Activated CD4-positive, alpha-beta T cell treated with anti-CD3 and anti-CD28 coated beads for 4 hours (primary cell): ENCODE results near the gene TMEM196.

Experiments
- DNase-seq, 2 donors: peaks; one replicate each; pipeline ENCODE4 v3.0.0-alpha.2; 2020

The TMEM196 gene

GRCh38 chr7:19772841-19773760 is at the start of gene TMEM196:
TMEM196 (minus strand) TSS chr7:19773617; CDS start chr7:19772696, 921 bp downstream.
- DNase-seq = no peak

DNA sequence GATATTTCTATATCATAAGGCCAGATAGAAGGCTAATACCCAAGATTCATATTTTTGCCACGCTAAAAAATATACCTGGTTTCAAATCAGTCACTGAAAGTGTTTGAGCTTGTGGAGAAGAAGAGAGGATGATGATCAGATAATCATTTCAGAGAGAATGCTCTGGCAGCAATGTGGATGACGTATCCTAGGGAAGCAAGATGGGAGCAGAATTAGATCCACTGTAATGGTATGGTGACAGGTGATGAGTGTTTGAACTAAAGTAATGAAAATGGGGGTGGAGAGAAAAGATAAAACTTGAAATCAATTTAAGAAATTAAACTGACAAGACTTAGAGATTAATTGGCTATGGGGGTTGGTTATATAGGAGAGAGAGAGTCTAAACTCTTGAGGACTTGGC is 42.7 kb upstream of the TMEM196 start:
- DNase-seq = no peak

DNA sequence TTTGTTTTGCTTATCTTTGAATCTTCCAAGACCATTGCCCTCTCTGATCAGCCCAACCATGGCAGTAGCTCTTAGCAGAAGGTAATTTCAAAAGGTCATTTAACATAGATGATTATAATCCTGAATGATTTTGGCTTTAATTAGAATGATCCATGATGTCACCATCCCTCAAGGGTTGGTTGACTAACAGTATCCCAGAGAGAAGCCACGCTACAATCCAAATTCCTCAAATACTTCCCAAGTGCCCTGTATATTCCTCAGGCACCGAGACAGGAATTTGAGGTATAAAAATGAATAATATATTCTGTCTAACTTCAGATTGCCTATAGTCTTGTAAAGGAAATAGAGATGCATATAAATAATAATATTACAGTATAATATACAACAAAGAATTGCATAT is 42.1 kb upstream of the TMEM196 start:
- no peak for DNase-seq

DNA sequence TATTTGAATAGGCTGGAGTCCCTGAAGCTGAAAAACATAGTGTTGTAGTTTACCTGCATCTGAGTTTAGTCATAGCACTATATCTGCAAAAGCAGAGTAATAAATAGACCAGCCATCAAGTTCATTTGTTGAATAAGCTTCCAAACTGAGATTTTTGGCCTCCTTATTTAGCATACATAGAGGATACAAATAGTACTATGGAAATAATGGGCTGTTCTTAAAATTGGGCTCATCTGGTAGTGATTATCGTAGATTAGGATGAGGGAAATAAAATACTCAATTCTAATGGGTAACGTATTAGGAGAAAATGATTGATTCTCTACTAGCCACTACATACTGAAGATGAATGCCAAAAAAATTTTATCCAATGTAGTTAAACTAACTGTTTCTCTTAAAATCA is 41.4 kb upstream of the TMEM196 start:
- no peak for DNase-seq

GRCh38 chr7:19811386-19811785 is 38.0 kb upstream of the TMEM196 start:
- DNase-seq = no peak

GRCh38 chr7:19798986-19799385 is 25.6 kb upstream of the TMEM196 start:
- DNase-seq = no peak

DNA sequence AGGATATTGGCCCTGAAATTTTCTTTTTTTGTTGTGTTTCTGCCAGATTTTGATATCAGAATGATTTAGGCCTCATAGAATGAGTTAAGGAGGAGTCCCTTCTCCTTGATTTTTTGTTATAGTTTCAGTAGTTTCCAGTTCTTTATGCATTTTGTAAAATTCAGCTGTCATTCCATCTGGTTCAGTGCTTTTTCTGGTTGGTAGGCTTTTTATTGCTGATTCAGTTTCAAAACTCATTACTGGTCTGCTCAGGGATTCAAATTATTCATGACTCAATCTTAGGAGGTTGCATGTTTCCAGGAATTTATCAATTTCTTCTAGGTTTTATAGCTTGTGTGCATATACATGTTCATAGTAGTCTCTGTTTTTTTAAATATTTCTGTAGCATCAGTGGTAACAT is 10.1 kb upstream of the TMEM196 start:
- DNase-seq = no peak

GRCh38 chr7:19776981-19777380 is 3.6 kb upstream of the TMEM196 start:
- no peak for DNase-seq

DNA sequence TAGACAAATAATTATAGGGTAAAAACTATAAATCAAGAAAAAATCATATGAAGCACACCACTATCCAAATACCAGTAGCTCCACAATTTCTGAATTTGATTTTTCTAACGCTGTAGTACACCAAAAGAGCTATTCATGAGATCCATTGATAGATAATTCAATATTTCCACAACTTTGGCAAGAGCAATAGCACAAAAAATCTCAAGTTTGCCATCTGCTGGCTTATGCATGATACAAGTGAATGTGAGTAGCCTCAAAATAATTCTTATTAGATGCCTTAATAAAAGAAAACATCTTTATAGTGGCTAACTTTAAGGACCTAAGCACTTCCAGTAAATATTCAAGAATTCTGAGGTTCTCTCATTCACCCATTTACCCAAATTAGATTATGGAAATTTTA is 2.2 kb upstream of the TMEM196 start:
- no peak for DNase-seq

- DNase-seq = no peak
These were observed 1.1 kb downstream of the TMEM196 start for GRCh38 chr7:19772306-19772705.

- no peak for DNase-seq
These were observed 10.8 kb downstream of the TMEM196 start for GRCh38 chr7:19762631-19763030.

DNA sequence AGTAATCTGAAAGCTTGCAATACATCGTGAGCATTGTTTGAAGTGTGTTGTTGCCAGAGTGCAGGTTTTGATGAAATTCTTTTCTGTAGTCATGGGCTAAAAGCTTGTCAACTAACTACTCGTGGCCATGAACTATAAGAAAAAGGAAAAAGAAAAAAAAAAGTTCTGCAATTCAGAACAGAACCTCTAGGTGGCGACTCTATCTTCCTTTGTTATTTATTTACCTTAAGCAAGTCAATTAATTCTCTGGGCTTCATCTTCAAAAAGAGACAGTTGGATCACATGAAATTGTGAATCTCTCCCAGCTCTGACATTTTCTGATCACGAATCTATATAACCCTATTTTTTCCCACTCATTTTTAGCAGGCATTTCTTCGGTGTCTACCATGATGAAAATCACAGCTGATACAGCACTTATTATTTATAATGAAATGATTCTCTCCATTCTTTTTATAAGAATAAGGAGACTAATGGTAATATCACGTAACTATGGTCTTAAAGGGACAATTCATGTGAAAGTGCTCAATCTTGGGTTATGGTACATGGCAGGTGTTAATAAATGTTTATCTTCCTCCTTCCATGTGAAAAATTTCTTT is 18.8 kb downstream of the TMEM196 start:
- DNase-seq = no peak

GRCh38 chr7:19752020-19752419 is 21.4 kb downstream of the TMEM196 start:
- no peak for DNase-seq

DNA sequence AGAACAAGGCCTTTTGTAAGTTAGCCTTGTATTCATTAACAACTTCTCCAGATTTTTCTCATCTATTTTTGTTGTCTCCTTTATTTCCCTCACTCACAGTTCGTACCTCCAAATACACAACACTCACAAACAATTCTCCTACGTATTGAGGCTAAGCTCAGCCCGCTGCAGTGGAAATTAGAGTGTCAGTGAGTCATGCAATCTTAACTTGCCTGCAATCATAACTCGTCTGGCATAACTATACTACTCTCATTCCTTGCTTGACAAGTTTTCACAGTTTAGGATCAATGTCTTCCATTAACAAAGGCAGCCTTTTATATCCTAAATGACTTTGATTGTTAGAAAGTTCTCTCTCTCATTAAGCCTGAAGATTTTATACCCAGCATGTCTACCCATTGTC is 23.8 kb downstream of the TMEM196 start:
- no peak for DNase-seq

DNA sequence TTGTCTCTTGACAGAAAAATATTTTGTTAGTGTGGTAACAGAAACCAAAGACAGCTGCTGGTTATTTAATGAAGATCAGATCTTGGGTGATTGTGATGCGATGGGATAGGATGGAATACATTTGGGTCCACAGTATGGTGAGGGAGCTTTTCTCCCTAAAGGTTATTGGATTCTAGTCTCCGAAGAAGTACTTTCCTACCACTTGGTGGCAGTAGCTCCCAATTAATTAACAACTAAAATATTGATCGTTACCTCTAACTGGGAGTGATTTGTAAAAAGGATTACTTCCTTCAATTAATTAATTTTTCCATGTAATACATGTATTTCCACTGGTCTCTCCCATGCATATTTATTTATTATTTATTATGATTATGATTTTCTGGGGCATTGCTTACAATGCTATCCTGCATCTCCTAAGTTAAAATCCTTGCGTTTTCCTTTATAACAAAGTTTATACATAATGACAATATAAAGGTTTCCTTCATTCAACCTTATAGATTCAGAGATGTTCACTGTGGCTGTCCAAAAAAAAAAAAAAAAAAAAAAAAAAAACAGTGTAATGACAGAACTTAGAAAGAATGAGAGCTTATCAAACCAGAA is 25.6 kb downstream of the TMEM196 start:
- no peak for DNase-seq

DNA sequence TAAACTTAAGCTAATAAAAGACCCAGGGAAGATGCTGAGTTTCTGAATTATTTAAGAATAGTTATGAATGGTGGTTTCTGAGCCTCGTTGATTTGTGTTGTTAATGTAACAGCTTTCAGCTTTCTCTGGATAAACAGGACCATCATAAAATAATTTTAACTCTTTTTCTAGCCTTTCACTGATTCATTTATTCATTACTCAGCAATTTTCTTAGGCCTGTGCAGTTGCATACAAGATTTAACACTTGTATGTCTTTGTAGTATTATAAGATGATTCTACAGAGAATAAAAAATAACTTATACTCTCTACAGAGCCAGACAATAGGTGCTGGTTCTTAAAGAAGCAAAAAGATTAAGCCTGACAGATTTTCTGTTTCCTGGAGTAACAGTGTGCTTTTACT is 29.3 kb downstream of the TMEM196 start:
- DNase-seq = no peak

DNA sequence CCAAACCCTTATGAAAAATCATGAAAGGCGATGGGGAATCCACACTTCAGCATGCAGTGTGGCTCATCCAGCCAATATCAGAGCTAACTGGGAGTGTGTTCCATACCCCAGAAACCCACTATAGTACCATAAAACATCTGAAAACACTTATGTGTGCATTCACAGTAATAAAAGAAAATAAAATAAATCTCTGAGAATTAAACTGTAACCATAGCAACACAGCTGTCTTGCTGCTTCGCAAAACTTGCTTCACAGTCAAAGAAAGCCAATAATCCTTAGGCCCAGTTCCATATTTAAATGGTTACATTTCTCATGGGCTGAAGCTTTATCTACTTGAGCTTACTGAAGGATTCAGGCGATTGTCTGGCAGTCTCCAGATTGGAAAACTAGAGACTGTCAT is 44.7 kb downstream of the TMEM196 start:
- DNase-seq = no peak

- DNase-seq = no peak
These were observed 47.6 kb downstream of the TMEM196 start for GRCh38 chr7:19725770-19726169.

GRCh38 chr7:19715499-19715898 is 57.9 kb downstream of the TMEM196 start:
- no peak for DNase-seq

GRCh38 chr7:19713676-19714075 is 59.7 kb downstream of the TMEM196 start:
- DNase-seq = peak; percentile 15 to 57

- no peak for DNase-seq
These were observed 64.2 kb downstream of the TMEM196 start for GRCh38 chr7:19709249-19709578.

GRCh38 chr7:19708397-19709248 is 64.8 kb downstream of the TMEM196 start, which contains the start of gene POLR1F:
POLR1F (minus strand) TSS chr7:19709037; CDS start chr7:19709016, 21 bp downstream.
- peak; percentile 89 to 94 for DNase-seq

GRCh38 chr7:19707240-19707639 is 66.2 kb downstream of the TMEM196 start:
- DNase-seq = no peak
